ENCODE results near the gene SERPINB1. TPM values are rescaled to one million over a fixed set of nuclear protein-coding genes. Genes with fewer than 3 reads are reported as not detected.

Gene SERPINB1
- total RNA-seq, 1 donor from 2014 or later, result 61.6 TPM

DNA sequence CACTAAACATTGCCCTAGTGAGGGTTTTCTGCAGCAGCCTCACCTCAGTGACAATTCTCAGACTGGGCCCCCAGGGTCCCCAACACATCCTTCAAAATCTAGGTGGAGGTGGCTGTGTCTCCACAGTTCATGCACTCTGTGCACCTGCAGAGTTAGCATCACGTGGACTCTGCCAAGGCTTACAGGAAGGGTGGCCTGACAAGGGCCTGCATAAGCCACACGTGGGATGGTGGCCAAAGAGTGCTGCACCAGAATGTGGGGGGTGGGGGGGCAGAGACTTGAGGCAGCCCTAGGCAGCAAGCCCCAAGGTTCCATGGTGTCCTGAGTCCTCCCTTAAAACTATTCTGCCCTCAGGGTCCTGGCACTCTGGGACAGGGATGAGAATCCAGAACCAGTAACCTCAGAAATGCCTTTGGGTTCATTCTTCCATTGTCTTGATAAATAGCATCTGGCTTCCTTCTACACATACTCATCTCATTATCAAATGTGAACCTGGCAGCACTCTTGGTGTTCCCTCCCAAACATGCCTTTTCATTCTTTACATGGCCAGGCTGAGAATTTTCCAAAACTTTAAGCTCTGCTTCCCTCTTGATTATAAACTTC, 1.6 kb upstream of the SERPINB1 start:
- H3K27ac Mint-ChIP-seq, result no peak overlapping the region
- TF ChIP-seq, protein P1, sequence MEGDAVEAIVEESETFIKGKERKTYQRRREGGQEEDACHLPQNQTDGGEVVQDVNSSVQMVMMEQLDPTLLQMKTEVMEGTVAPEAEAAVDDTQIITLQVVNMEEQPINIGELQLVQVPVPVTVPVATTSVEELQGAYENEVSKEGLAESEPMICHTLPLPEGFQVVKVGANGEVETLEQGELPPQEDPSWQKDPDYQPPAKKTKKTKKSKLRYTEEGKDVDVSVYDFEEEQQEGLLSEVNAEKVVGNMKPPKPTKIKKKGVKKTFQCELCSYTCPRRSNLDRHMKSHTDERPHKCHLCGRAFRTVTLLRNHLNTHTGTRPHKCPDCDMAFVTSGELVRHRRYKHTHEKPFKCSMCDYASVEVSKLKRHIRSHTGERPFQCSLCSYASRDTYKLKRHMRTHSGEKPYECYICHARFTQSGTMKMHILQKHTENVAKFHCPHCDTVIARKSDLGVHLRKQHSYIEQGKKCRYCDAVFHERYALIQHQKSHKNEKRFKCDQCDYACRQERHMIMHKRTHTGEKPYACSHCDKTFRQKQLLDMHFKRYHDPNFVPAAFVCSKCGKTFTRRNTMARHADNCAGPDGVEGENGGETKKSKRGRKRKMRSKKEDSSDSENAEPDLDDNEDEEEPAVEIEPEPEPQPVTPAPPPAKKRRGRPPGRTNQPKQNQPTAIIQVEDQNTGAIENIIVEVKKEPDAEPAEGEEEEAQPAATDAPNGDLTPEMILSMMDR (IDR thresholded peaks at IDR 0.05; ENCODE audit: unreplicated experiment), result no peak
- no peaks in the 10 kb centered on the region for H3K27me3 Mint-ChIP-seq
- H3K36me3 Mint-ChIP-seq (ENCODE audit: insufficient read depth), result peaks cover 2% of the 10 kb centered on the region
- H3K9me3 Mint-ChIP-seq (ENCODE audit: low read depth), result no peaks in the 10 kb centered on the region
- no peak overlapping the region for H3K4me3 Mint-ChIP-seq (ENCODE audit: low read depth)
- peaks cover 30% of the 10 kb centered on the region for H3K4me1 Mint-ChIP-seq (ENCODE audit: low read depth)
- no peak for DNase-seq (ENCODE audit: low spot score, unreplicated experiment)

- Mint-ChIP-seq H3K9me3 (ENCODE audit: low read depth) (no peaks in the 10 kb centered on the region), H3K4me3 (ENCODE audit: low read depth) (peak overlapping the region; percentile 86), H3K27me3 (no peaks in the 10 kb centered on the region), H3K27ac (peak overlapping the region; percentile 86), H3K36me3 (ENCODE audit: insufficient read depth) (peaks cover 9% of the 10 kb centered on the region), H3K4me1 (ENCODE audit: low read depth) (peaks cover 37% of the 10 kb centered on the region)
- TF ChIP-seq, protein P1 (IDR thresholded peaks at IDR 0.05; ENCODE audit: unreplicated experiment), result no peak
- no peak for DNase-seq (ENCODE audit: low spot score, unreplicated experiment)
Observed at GRCh38 chr6:2842139-2842552, 483 bp upstream of the SERPINB1 start.

- H3K27ac Mint-ChIP-seq, result peak overlapping the region; percentile 99
- H3K36me3 Mint-ChIP-seq (ENCODE audit: insufficient read depth), result peaks cover 20% of the 10 kb centered on the region
Observed at GRCh38 chr6:2840749-2841061, 958 bp downstream of the SERPINB1 start.

GRCh38 chr6:2839982-2840748, 1.5 kb downstream of the SERPINB1 start:
- Mint-ChIP-seq H3K4me3 (ENCODE audit: low read depth) (peak overlapping the region; percentile 71), H3K27ac (peak overlapping the region; percentile 99), H3K36me3 (ENCODE audit: insufficient read depth) (peaks cover 22% of the 10 kb centered on the region), H3K9me3 (ENCODE audit: low read depth) (no peaks in the 10 kb centered on the region), H3K27me3 (no peaks in the 10 kb centered on the region), H3K4me1 (ENCODE audit: low read depth) (peaks cover 33% of the 10 kb centered on the region)
- DNase-seq (ENCODE audit: low spot score, unreplicated experiment), result no peak
- TF ChIP-seq, protein P1 (IDR thresholded peaks at IDR 0.05; ENCODE audit: unreplicated experiment), result no peak

More at GRCh38 chr6:2840749-2841061, 958 bp downstream of the SERPINB1 start:
- Mint-ChIP-seq H3K27me3 (no peaks in the 10 kb centered on the region), H3K4me3 (ENCODE audit: low read depth) (peak overlapping the region; percentile 71), H3K9me3 (ENCODE audit: low read depth) (no peaks in the 10 kb centered on the region), H3K4me1 (ENCODE audit: low read depth) (peaks cover 33% of the 10 kb centered on the region)
- TF ChIP-seq, protein P1 (IDR thresholded peaks at IDR 0.05; ENCODE audit: unreplicated experiment), result no peak
- DNase-seq (ENCODE audit: low spot score, unreplicated experiment), result no peak

GRCh38 chr6:2839195-2839981, 2.3 kb downstream of the SERPINB1 start:
- TF ChIP-seq, protein P1 (IDR thresholded peaks at IDR 0.05; ENCODE audit: unreplicated experiment), result no peak
- peak overlapping the region; percentile 71 for H3K4me3 Mint-ChIP-seq (ENCODE audit: low read depth)
- no peaks in the 10 kb centered on the region for H3K27me3 Mint-ChIP-seq
- H3K4me1 Mint-ChIP-seq (ENCODE audit: low read depth), result peaks cover 36% of the 10 kb centered on the region
- no peak for DNase-seq (ENCODE audit: low spot score, unreplicated experiment)
- no peaks in the 10 kb centered on the region for H3K9me3 Mint-ChIP-seq (ENCODE audit: low read depth)
- peaks cover 29% of the 10 kb centered on the region for H3K36me3 Mint-ChIP-seq (ENCODE audit: insufficient read depth)
- peak overlapping the region; percentile 99 for H3K27ac Mint-ChIP-seq

Data from progenitor cell of endocrine pancreas (in vitro differentiated cells).